Measurements from ENCODE around the gene FAM209A.
"Not testable (repeated sequence)": the region's sequence is repeated elsewhere in the genome, so short reads cannot be mapped to it uniquely, and the experiment has no call there.

The FAM209A gene

DNA sequence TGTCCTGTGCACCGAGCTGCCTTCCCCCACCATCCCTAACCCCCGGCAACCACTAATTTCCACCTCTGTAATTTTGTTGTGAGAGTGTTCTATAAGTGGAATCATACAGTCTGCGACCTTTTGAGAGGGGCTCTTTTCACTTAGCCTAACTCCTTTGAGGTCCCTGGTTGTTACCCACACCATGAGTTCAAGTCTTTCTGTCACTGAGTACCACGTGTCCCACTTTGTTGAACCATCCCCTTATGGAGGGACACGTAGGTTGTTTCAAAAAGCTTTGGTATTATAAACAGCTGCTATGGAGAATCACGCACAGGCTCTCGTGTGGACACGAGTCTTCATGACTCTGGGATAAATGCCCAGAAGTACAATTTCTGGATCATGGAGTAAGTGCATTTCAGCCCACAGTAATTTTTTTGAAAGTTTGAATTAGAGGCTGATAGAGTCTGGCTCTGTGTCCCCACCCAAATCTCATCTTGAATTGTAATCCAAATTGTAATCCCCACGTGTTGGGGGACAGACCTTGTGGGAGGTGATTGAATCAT is 18.0 kb downstream of the FAM209A start:
- DNase-seq: no peak

DNA sequence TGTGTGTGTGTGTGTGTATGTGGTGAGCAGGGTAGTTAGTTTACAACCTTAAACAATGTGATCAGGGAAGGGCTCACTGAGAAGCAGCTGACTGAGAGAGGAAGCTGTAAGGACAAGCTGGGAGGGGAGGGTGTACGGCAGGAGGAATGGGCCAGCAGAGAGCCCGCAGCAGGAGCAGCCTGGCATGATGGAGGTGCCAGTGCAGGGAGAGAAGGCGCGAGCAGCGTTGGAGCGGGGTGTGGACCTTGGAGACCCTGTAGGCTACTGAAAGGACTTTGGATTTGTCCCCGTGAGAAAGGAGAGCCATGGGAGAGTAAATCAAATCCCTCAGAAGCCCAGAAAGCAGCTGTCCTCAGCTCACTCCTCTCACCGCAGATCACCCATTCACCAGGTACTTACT is 27.0 kb downstream of the FAM209A start:
- DNase-seq: no peak

DNA sequence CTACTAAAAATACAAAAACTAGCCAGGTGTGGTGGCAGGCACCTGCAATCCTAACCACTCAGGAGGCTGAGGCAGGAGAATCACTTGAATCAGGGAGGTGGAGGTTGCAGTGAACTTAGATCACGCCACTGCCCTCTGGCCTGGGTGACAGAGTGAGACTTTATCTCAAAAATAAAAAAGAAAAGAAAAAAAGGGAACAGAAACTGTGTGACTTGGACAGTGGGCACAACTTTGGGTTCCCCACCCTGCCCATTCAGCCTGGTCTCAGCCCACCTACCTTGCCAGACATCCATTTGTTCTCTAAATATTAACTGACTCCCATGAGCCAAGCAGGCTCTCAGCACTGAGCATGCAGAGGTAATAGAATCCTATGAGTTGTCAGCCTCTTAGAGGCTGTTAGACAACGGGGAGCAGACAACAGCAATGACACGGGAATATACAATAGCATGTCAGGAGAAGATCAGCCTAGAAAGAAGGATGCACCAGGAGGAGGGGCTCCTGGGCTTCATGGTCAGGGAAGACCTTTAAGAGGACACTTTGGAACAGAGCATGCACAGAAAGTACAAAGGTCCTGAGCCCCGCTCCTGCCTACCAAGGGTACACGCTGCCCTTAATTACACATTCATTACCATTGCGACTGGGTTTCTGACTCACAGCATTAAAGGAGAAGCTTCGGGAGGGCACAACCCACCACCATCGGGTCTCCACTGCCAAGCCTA is 28.5 kb downstream of the FAM209A start:
- no peak for DNase-seq

DNA sequence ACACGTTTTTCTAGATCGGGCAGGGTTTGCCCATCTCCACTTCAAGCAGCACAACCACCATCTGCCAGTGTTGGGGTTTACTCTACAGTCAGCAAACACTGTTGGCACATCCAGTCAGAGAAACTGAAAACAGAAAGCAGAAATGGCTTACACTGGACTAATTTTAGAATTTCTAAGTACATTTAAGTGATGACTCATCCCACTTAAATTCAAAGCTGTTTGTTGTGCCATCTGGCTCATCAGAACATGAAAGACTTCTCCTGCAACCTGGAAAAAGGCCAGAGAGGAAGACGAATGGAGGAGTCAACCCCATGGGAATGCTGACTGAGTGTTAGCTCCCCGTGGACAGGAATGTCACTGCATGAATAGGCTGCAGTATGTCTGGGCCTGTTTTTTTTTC is 30.3 kb downstream of the FAM209A start:
- no peak for DNase-seq

DNA sequence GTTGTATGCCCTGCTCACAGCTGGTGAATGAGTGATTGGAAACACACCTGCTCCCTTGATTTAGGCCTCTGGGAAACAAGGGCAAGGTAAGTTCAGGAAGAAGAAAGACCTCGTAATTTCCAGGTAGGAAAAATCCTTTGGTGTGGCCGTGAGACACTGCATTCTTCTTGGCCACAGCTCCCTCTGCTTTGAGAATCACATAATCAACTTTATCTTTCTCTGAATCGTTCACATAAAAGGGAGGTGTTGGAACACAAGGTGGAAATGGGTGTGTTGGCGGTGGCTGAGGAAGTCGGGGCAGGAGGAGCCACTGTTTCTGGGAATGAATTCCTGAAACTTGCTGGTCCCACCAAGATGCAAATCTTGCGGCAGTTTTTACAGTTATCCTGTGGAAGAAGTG is 34.4 kb downstream of the FAM209A start:
- DNase-seq: no peak

DNA sequence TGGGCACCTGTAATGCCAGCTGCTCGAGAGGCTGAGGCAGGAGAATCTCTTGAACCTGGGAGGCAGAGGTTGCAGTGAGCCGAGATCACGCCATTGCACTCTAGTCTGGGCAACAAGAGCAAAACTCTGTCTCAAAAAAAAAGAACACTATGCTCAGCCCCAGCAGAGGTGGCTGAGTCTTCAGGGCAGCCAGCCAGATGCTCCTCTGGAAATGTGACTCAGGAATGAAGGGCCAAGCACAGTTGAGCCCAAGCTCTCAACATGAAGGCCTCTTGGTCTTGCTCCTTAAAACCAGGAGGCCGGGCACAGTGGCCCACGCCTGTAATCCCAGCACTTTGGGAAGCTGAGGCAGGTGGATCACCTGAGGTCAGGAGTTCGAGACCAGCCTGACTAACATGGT is 40.0 kb downstream of the FAM209A start:
- not testable (repeated sequence) for DNase-seq

DNA sequence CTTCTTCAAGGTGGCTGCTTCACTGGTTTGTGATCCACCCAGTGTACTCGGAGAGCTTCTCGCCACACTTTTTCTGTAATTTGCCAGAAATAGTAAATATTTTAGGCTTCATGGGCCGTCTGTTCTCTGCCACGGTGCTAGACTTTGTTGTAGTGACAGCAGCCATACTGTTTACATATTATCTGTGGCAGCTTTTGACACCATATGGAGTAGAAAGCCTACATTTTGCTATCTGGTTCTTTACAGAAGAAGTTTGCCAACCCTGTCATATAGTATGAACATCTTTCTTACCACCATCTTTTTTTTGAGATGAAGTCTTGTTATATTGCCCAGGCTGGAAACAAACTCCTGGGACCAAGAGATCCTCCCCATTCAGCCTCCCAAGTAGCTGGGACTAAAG is 41.0 kb downstream of the FAM209A start:
- no peak for DNase-seq

DNA sequence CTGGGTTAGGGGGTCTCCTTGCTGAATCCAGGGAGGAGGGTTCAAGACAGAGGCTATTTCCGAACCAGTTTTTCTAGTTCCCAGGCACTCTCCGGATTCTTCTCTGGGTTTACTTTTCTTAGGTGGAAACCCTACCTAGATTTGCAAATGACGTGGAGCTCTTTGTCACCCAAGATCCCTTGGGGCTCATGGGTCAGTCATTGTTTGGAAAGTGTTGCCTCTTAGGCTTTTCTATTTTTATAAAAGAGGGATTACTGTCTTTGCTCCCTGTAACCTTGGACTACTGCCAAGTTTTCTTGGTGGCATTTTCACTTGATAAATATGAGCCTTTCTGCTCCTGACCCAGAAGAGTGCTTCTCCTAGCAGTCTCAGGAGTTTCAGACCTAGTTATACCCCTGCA is 42.1 kb downstream of the FAM209A start:
- no peak for DNase-seq

DNA sequence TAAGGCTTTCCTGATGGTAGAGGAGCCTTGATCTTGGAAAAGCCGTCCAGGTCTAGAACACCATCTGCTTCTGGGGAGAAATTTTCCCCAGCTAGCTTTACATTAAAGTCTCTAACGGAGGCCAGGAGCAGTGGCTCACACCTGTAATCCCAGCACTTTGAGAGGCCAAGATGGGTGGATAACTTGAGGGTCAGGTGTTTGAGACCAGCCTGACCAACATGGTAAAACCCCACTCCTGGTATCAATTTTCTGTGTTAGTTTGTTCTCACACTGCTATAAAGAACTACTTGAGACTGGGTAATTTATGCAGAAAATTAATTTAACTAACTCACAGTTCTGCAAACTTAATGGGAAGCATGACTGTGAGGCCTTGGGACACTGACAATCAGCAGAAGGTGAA is 46.3 kb downstream of the FAM209A start:
- no peak for DNase-seq

DNA sequence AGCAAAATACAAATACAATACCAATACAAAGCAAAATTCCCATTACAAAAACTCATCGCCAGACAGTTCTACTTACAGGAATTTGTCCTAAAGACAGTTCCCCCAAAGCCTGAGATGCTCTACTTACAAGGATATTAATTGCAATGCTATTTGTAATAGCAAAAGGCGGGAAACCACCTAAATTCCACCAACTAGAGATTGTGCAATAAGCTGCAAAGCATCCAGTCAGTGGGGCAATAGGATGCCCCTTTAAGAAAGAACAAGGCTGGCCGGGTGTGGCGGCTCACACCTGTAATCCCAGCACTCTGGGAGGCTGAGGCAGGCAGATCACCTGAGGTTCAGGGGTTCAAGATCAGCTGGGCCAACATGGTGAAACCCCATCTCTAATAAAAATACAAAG is 47.6 kb downstream of the FAM209A start:
- no peak for DNase-seq

DNA sequence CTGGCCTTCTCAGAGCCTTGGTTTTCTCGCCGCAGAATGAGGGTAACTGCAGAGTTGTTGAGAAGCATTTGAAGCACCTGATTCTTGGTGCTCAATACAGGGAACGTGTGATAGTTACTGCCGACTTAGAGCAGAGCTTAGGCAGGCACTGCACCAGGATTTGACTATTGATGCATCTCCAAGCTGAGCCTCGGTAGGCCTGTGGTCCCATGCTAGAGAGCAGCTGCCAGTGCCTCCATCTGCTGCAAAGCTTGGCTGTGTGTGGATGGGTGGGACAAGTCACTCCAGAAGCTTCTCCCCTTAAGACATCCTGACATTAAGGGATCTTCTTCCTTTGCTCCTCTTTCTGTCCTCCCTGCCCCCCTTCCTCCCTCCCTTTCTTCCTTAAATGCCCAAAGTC is 49.4 kb downstream of the FAM209A start:
- no peak for DNase-seq

DNA sequence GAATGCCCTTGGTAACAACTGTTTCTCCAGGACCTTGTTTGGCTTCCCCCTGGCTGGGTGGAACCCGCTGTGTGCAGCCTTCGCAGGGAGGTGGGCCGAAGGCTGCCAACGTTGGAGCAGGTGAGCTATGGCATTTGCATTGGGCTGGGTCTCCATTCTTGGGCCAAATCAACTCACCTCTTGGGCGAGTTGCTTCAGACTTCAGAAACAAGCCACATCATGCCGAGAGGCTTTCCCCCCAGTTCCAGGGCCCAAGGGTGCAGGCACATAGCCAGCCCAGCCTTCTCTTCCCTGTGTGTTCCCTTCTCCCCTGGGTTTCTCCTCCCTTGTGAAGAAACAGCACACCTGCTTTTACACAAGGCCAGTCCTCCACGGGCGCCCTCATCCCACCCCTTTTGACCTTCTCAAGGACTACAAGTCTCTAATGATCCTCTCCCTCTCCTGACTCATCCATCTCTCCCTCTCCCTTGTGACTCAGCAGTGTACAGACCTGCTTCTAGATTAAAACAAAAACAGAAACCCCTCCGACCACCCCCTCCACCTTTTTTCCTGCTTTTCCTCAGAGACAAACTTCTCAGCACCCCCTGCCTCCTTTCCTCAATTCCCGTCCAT is 50.1 kb downstream of the FAM209A start:
- no peak for DNase-seq

DNA sequence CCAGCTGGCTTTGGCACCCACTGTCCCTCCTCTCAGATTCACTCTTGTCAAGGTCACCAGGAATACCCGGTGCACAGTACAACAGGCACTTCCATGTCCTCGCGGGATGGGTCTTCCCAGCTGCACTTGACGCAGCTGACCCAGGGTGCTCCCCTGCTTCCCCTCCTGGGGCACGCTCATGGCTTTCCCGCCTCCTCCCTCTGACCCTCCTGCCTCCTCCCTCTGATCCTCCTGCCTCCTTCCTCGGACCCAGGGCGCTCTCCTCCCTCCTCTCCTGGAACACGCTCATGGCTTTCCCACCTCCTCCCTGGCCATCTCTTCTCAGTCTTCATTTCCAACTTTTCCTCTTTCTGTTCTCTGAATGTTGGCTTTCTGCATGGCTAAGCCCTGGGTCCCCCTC is 50.6 kb downstream of the FAM209A start:
- DNase-seq: no peak

Measured in stimulated activated CD4-positive, alpha-beta T cell treated with anti-CD3 and anti-CD28 coated beads, Interleukin-4, amount 100 ng/mL, for 4 hours (primary cell).